Measurements from ENCODE around the gene VSX2.

The VSX2 gene

GRCh38 chr14:74208642-74209041 is 30.6 kb upstream of the VSX2 start:
- Histone ChIP-seq H4K20me1 (ENCODE audit: control insufficient read depth, insufficient read depth, low read depth, low read length) (no peaks in the 10 kb centered on the region), H3K4me1 (ENCODE audit: control insufficient read depth, low read length) (no peaks in the 10 kb centered on the region), H3K4me3 (ENCODE audit: low read length) (no peak overlapping the region), H3F3A (ENCODE audit: control insufficient read depth, insufficient read depth) (no peaks in the 10 kb centered on the region), H3K27ac (ENCODE audit: low read depth, low read length) (no peak overlapping the region), H3K9me2 (replicated peaks; ENCODE audit: control insufficient read depth, low read length) (no peaks in the 10 kb centered on the region), H3K9me3 (ENCODE audit: control insufficient read depth, insufficient read depth, low read length) (no peaks in the 10 kb centered on the region), H3K79me2 (ENCODE audit: control insufficient read depth, low read length) (no peaks in the 10 kb centered on the region), H3K4me2 (ENCODE audit: low read length) (no peak overlapping the region), H3K36me3 (ENCODE audit: control insufficient read depth, low read length) (no peaks in the 10 kb centered on the region), H3K27me3 (ENCODE audit: control insufficient read depth, low read length) (no peaks in the 10 kb centered on the region)
- TF ChIP-seq EZH2phosphoT487 (IDR thresholded peaks at IDR 0.05; ENCODE audit: borderline replicate concordance, low read length) (no peak), CTCF (IDR thresholded peaks at IDR 0.05; ENCODE audit: low read depth, low read length, poor library complexity, severe bottlenecking) (no peak)

- TF ChIP-seq EZH2phosphoT487 (IDR thresholded peaks at IDR 0.05; ENCODE audit: borderline replicate concordance, low read length) (no peak), CTCF (IDR thresholded peaks at IDR 0.05; ENCODE audit: low read depth, low read length, poor library complexity, severe bottlenecking) (no peak)
- H3K27me3 ChIP-seq (ENCODE audit: control insufficient read depth, low read length) = no peaks in the 10 kb centered on the region
- no peaks in the 10 kb centered on the region for H3K9me3 ChIP-seq (ENCODE audit: control insufficient read depth, insufficient read depth, low read length)
- H3F3A ChIP-seq (ENCODE audit: control insufficient read depth, insufficient read depth) = no peaks in the 10 kb centered on the region
- H3K27ac ChIP-seq (ENCODE audit: low read depth, low read length) = no peak overlapping the region
- no peaks in the 10 kb centered on the region for H4K20me1 ChIP-seq (ENCODE audit: control insufficient read depth, insufficient read depth, low read depth, low read length)
- H3K9me2 ChIP-seq (replicated peaks; ENCODE audit: control insufficient read depth, low read length) = no peaks in the 10 kb centered on the region
- no peaks in the 10 kb centered on the region for H3K79me2 ChIP-seq (ENCODE audit: control insufficient read depth, low read length)
- no peaks in the 10 kb centered on the region for H3K4me1 ChIP-seq (ENCODE audit: control insufficient read depth, low read length)
- H3K4me2 ChIP-seq (ENCODE audit: low read length) = no peak overlapping the region
- no peaks in the 10 kb centered on the region for H3K36me3 ChIP-seq (ENCODE audit: control insufficient read depth, low read length)
- H3K4me3 ChIP-seq (ENCODE audit: low read length) = no peak overlapping the region
Measured at GRCh38 chr14:74211945-74212580, 27.2 kb upstream of the VSX2 start.

- Histone ChIP-seq H3K9me3 (ENCODE audit: control insufficient read depth, insufficient read depth, low read length) (no peaks in the 10 kb centered on the region), H4K20me1 (ENCODE audit: control insufficient read depth, insufficient read depth, low read depth, low read length) (no peaks in the 10 kb centered on the region), H3K4me3 (ENCODE audit: low read length) (no peak overlapping the region), H3K27me3 (ENCODE audit: control insufficient read depth, low read length) (0 out of 2 replicates have a peak, but pooled peaks cover 3% of the 10 kb centered on the region), H3K79me2 (ENCODE audit: control insufficient read depth, low read length) (no peaks in the 10 kb centered on the region), H3K36me3 (ENCODE audit: control insufficient read depth, low read length) (no peaks in the 10 kb centered on the region), H3K27ac (ENCODE audit: low read depth, low read length) (no peak overlapping the region), H3F3A (ENCODE audit: control insufficient read depth, insufficient read depth) (no peaks in the 10 kb centered on the region), H3K9me2 (replicated peaks; ENCODE audit: control insufficient read depth, low read length) (no peaks in the 10 kb centered on the region), H3K4me1 (ENCODE audit: control insufficient read depth, low read length) (no peaks in the 10 kb centered on the region), H3K4me2 (ENCODE audit: low read length) (no peak overlapping the region)
- TF ChIP-seq CTCF (IDR thresholded peaks at IDR 0.05; ENCODE audit: low read depth, low read length, poor library complexity, severe bottlenecking) = no peak
- no peak for TF ChIP-seq EZH2phosphoT487 (IDR thresholded peaks at IDR 0.05; ENCODE audit: borderline replicate concordance, low read length)
Measured at GRCh38 chr14:74213907-74214803, 25.1 kb upstream of the VSX2 start.
